CD14-positive monocyte (primary cell): ENCODE measurements around the gene CCDC70. TPM values are rescaled to one million over a fixed set of nuclear protein-coding genes. Genes with fewer than 3 reads are reported as not detected.
A peak's percentile ranks its signal among the peaks of the same experiment; 100 is the strongest.

Experiments used
- DNase-seq, 3 donors: peaks; one replicate each; pipeline ENCODE4 v3.0.0-alpha.2; 2011 to 2022
- H2AFZ ChIP-seq: 2 replicates; pipeline ENCODE4 v1.6.0; 2012; ENCODE audit warnings: mild to moderate bottlenecking, low read depth, low read length, inconsistent platforms; ENCODE audit not compliant: insufficient read depth, poor library complexity, severe bottlenecking
- H3K27ac ChIP-seq, 2 donors: 1 replicate in 1 of 2; 2 replicates in 1 of 2; pipeline ENCODE4 v1.5.1; 2012 to 2013; ENCODE audit warnings: low read length in 2 of 2, control low read depth in 1 of 2, inconsistent platforms in 1 of 2, low read depth in 1 of 2, mild to moderate bottlenecking in 1 of 2
- H3K27me3 ChIP-seq, 2 donors: one replicate each; pipeline versions ENCODE4 v1.6.0 to v1.6.1; 2011 to 2013; ENCODE audit warnings: low read length in 2 of 2; ENCODE audit not compliant: control insufficient read depth in 2 of 2, insufficient read depth in 2 of 2
- H3K36me3 ChIP-seq, 2 donors: replicated peaks in 1 of 2; 1 replicate in 1 of 2; 2 replicates in 1 of 2; pipeline versions ENCODE4 v1.5.1 to v1.6.1; 2012 to 2013; ENCODE audit warnings: low read length in 2 of 2, control low read depth in 1 of 2, inconsistent platforms in 1 of 2, mild to moderate bottlenecking in 1 of 2; ENCODE audit not compliant: insufficient read depth in 2 of 2, control insufficient read depth in 1 of 2
- H3K4me1 ChIP-seq, 2 donors: 1 replicate in 1 of 2; 2 replicates in 1 of 2; pipeline versions ENCODE4 v1.5.1 to v1.6.1; 2012 to 2013; ENCODE audit warnings: low read length in 2 of 2, control low read depth in 1 of 2, inconsistent platforms in 1 of 2, mild to moderate bottlenecking in 1 of 2, moderate library complexity in 1 of 2; ENCODE audit not compliant: insufficient read depth in 2 of 2, control insufficient read depth in 1 of 2
- H3K4me2 ChIP-seq: replicated peaks from 2 replicates; pipeline ENCODE3; 2012; ENCODE audit warnings: low read length, moderate library complexity, mild to moderate bottlenecking; ENCODE audit not compliant: poor library complexity, severe bottlenecking; ENCODE audit errors: extremely low read depth
- H3K4me3 ChIP-seq, 3 experiments: fragments of 200-600 bp in 1 of 3; sonication (generic) in 1 of 3; replicated peaks in 1 of 3; 1 replicate in 2 of 3; 2 replicates in 1 of 3; pipeline ENCODE4 v1.5.1; 2011 to 2013; ENCODE audit warnings: low read length in 3 of 3, mild to moderate bottlenecking in 3 of 3, control low read depth in 2 of 3, low read depth in 2 of 3, inconsistent platforms in 1 of 3, moderate library complexity in 1 of 3
- H3K79me2 ChIP-seq: 2 replicates; pipeline ENCODE4 v1.6.0; 2012; ENCODE audit warnings: mild to moderate bottlenecking, control low read depth, inconsistent platforms, low read length, moderate library complexity; ENCODE audit not compliant: insufficient read depth
- H3K9ac ChIP-seq: 2 replicates; pipeline ENCODE4 v1.6.0; 2017; ENCODE audit warnings: low read length, mild to moderate bottlenecking; ENCODE audit not compliant: insufficient read depth, poor library complexity, severe bottlenecking
- H3K9me3 ChIP-seq, 2 donors: replicated peaks in 1 of 2; 1 replicate in 1 of 2; 2 replicates in 1 of 2; pipeline versions ENCODE4 v1.5.1 to v1.6.1; 2012 to 2013; ENCODE audit warnings: low read length in 2 of 2, control low read depth in 1 of 2; ENCODE audit not compliant: control insufficient read depth in 1 of 2, insufficient read depth in 1 of 2
- H4K20me1 ChIP-seq: 2 replicates; pipeline ENCODE4 v1.6.0; 2012; ENCODE audit warnings: mild to moderate bottlenecking, low read length, control low read depth, moderate library complexity; ENCODE audit not compliant: insufficient read depth
- H3K27ac Mint-ChIP-seq, 7 donors: one replicate each; pipeline ENCODE4 v1.8.0; 2020; ENCODE audit warnings: mild to moderate bottlenecking in 7 of 7, mixed read lengths in 7 of 7, moderate library complexity in 6 of 7, inconsistent platforms in 2 of 7
- H3K27me3 Mint-ChIP-seq, 3 donors: one replicate each; pipeline ENCODE4 v1.8.0; 2021 to 2022; ENCODE audit warnings: low read depth in 3 of 3, mild to moderate bottlenecking in 3 of 3, mixed read lengths in 3 of 3, moderate library complexity in 3 of 3, inconsistent platforms in 1 of 3
- H3K36me3 Mint-ChIP-seq, 2 donors: one replicate each; pipeline ENCODE4 v1.8.0; 2020; ENCODE audit warnings: mixed read lengths in 2 of 2, inconsistent platforms in 1 of 2, mild to moderate bottlenecking in 1 of 2
- H3K4me1 Mint-ChIP-seq: one replicate; pipeline ENCODE4 v1.8.0; 2020; ENCODE audit warnings: mild to moderate bottlenecking, mixed read lengths
- H3K4me3 Mint-ChIP-seq, 2 donors: one replicate each; pipeline ENCODE4 v1.8.0; 2020; ENCODE audit warnings: mild to moderate bottlenecking in 2 of 2, mixed read lengths in 2 of 2, moderate library complexity in 1 of 2
- H3K9me3 Mint-ChIP-seq, 7 donors: one replicate each; pipeline ENCODE4 v1.8.0; 2020 to 2022; ENCODE audit warnings: mixed read lengths in 7 of 7, mild to moderate bottlenecking in 6 of 7, moderate library complexity in 6 of 7, inconsistent platforms in 2 of 7
- CTCF ChIP-seq: fragments of 200-600 bp; IDR thresholded peaks from one replicate; pipeline ENCODE4 v1.8.0; 2022; ENCODE audit warnings: antibody characterized with exemption, mild to moderate bottlenecking
- WGBS: methylation state at CpG from one replicate; pipeline ENCODE4 v1.1.5; 2013; ENCODE audit warnings: missing lambda C conversion rate; ENCODE audit not compliant: insufficient coverage; 5-methylcytosine and 5-hydroxymethylcytosine counted together
- intact Hi-C, 2 donors: fragments of 100-400 bp; cut with micrococcal nuclease; formaldehyde crosslinking; loops; one replicate each; pipeline versions ENCODE4 v1.15.0 to v1.15.1; 2023
- polyA plus RNA-seq, 3 donors: library from polyadenylated mRNA; depleted of rRNA in 1 of 3; unstranded in 2 of 3; stranded (reverse) in 1 of 3; fragments of 300-500 nt in 2 of 3; fragments of >200 nt in 1 of 3; fragmentation: Illumina TruSeq in 2 of 3; gene quantifications; 1 replicate in 2 of 3; 2 replicates in 1 of 3; pipeline ENCODE4 v1.2.3, GENCODE V29; 2012 to 2021

Gene CCDC70
- polyA plus RNA-seq, 3 donors: not detected

DNA sequence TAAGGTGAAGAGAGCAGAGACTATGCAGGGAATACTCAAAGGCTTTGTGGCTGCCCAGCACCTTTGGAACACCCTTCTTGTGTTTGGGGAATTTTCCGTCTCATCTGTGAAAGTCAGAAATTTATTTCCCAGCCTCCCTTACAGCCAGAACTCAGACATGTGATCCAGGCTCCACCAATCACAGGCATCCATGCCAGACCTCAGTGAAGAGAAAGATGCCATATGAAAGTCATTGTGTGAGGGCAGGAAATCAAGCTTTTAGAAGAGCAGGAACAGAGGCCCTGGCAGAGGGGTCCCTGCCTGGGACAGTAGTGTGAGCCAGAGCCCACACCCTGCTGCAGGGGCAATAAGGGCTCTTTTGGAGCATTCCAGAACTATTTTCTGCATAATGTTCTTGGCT lies 12.1 kb downstream of the CCDC70 start:
- WGBS: 80% methylated on average over 1 of the region's 1 CpG
- H2AFZ ChIP-seq: peak overlapping the region; percentile 2
- H3K4me1 ChIP-seq: no peaks in the 10 kb centered on the region
- H3K79me2 ChIP-seq: no peaks in the 10 kb centered on the region
- no peaks in the 10 kb centered on the region for H3K27me3 ChIP-seq
- H3K36me3 ChIP-seq: no peaks in the 10 kb centered on the region
- H3K4me2 ChIP-seq: no peak overlapping the region
- Mint-ChIP-seq H3K27me3 (peaks cover 0 to 4% (median 2%) of the 10 kb centered on the region in 3 donors), H3K36me3 (no peaks in the 10 kb centered on the region), H3K27ac (peak overlapping the region in 1 of 7 donors; percentile 81), H3K4me3 (no peak overlapping the region), H3K9me3 (peaks cover 0 to 3% (median 0%) of the 10 kb centered on the region in 7 donors), H3K4me1 (no peaks in the 10 kb centered on the region)
- no peaks in the 10 kb centered on the region for H3K9me3 ChIP-seq
- H3K4me3 ChIP-seq: no peak overlapping the region
- DNase-seq: no peak
- H3K27ac ChIP-seq: no peak overlapping the region
- H4K20me1 ChIP-seq: no peaks in the 10 kb centered on the region
- intact Hi-C loops: no loop called here
- H3K9ac ChIP-seq: no peak overlapping the region
- no peak for TF ChIP-seq CTCF

- no peaks in the 10 kb centered on the region for H3K4me1 ChIP-seq
- H3K9ac ChIP-seq: no peak overlapping the region
- no peaks in the 10 kb centered on the region for H3K36me3 Mint-ChIP-seq
- no peaks in the 10 kb centered on the region for H3K4me1 Mint-ChIP-seq
- no peak overlapping the region for H3K27ac ChIP-seq
- H2AFZ ChIP-seq: no peak overlapping the region
- intact Hi-C loops: no loop called here
- no peaks in the 10 kb centered on the region for H3K36me3 ChIP-seq
- no peak overlapping the region for H3K27ac Mint-ChIP-seq
- H3K27me3 ChIP-seq: no peaks in the 10 kb centered on the region
- 98% methylated on average over 8 of the region's 11 CpGs for WGBS
- DNase-seq: no peak
- no peaks in the 10 kb centered on the region for H4K20me1 ChIP-seq
- no peaks in the 10 kb centered on the region for H3K79me2 ChIP-seq
- no peak for TF ChIP-seq CTCF
- no peak overlapping the region for H3K4me3 ChIP-seq
- peaks cover 0 to 4% (median 2%) of the 10 kb centered on the region in 3 donors for H3K27me3 Mint-ChIP-seq
- no peak overlapping the region for H3K4me2 ChIP-seq
- H3K9me3 Mint-ChIP-seq: peaks cover 0 to 3% (median 0%) of the 10 kb centered on the region in 7 donors
- no peaks in the 10 kb centered on the region for H3K9me3 ChIP-seq
- H3K4me3 Mint-ChIP-seq: no peak overlapping the region
Observed at GRCh38 chr13:51874651-51875050, 12.9 kb downstream of the CCDC70 start.
